ENCODE data around the gene CEP41. TPM values are rescaled to one million over a fixed set of nuclear protein-coding genes. Genes with fewer than 3 reads are reported as not detected.

Gene CEP41, protein sequence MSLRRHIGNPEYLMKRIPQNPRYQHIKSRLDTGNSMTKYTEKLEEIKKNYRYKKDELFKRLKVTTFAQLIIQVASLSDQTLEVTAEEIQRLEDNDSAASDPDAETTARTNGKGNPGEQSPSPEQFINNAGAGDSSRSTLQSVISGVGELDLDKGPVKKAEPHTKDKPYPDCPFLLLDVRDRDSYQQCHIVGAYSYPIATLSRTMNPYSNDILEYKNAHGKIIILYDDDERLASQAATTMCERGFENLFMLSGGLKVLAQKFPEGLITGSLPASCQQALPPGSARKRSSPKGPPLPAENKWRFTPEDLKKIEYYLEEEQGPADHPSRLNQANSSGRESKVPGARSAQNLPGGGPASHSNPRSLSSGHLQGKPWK
- 10 to 100 TPM in 1 of 2 donors, 1 to 10 TPM in 1; 5.0 to 11.5 TPM for total RNA-seq
- long read RNA-seq, donor 1, full-length matches to known transcripts, result 3 of 3 reads
- long read RNA-seq, donor 1, partial matches to known transcripts, result 0 of 3 reads
- long read RNA-seq, donor 1, other reads (novel, unspliced or antisense), result 0 of 3 reads
- long read RNA-seq, donor 2, full-length matches to known transcripts, result 6 of 7 reads
- long read RNA-seq, donor 2, partial matches to known transcripts, result 0 of 7 reads
- long read RNA-seq, donor 2, other reads (novel, unspliced or antisense), result 1 of 7 reads

DNA sequence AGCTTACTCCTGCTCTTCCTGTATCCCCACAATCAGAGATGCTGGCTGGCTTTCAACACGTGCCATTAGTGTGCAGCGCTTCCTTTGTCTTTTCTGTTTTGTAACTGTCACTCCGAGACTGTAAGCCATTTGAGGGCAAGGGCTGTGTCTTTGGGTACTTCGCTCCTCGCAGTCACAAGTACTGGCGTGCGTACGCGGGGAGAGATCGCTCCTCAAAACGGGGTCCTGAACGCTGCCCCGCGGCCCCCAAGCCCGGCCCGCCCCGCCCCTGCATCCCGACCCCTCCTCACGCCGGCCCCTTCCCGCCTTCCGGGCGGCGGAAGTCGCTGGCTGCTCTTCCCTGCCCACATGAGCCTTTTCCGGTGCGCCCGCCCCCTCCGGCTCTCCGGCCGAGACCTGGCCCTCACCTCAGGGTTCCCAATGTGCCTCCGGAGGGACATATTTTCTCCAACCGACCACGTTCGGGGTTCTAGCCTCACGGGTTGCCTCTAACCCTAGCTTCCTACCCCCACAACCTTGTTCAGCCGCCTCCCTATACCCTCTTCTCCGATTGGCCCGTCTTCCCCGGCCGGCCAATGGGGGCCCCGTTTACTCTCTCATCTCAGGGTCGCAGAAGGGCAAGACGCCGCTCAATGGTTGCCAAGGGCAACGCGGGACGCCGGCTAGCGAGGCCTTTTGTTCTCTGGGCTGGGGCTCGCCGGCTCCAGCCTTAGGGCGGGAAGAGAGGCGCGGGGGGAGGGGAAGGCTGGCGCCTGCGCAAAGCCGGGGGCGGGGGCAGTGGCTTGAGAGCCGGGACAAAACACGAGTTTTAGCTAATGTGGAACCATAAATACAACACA, at the start of gene CEP41:
Gene CEP41 (minus strand): TSS at position 490 of the 839 bp plus-strand sequence. CDS start 50 bp downstream, at position 440.
- intact Hi-C loops (cut with DNase I), result no loop called here
- DNase-seq (ENCODE audit: low spot score), result peak; percentile 99

DNA sequence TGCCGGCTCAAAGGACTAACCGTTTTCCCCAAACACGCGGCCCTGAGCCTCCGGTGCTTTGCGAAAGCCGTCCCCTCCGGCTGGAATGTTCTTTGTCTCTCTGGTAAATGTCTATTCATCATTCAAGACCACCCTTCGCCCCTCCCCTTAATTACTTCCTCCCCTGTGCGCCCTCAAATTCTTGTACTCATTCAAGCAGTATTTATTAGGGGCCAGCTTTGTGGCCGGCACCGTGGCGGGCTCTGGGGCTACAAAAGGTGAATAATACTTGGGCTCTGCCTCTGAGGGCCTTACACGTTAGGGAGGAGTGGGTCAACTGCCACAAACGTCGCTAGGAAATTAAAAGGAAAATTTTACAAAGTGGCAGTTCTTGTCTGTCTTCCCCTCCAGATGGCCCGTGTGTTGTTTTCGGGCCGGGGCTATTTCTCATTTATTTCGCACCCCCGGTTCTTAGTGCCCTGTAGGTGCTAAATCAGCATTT, 49.5 kb upstream of the CEP41 start:
- no peak for DNase-seq (ENCODE audit: low spot score)
- intact Hi-C loops (cut with DNase I), result loop anchor here in 1 of 2 donors (10.0 kb wide), 1 partner anchor 216 kb away; no protein-coding TSS in a partner anchor

DNA sequence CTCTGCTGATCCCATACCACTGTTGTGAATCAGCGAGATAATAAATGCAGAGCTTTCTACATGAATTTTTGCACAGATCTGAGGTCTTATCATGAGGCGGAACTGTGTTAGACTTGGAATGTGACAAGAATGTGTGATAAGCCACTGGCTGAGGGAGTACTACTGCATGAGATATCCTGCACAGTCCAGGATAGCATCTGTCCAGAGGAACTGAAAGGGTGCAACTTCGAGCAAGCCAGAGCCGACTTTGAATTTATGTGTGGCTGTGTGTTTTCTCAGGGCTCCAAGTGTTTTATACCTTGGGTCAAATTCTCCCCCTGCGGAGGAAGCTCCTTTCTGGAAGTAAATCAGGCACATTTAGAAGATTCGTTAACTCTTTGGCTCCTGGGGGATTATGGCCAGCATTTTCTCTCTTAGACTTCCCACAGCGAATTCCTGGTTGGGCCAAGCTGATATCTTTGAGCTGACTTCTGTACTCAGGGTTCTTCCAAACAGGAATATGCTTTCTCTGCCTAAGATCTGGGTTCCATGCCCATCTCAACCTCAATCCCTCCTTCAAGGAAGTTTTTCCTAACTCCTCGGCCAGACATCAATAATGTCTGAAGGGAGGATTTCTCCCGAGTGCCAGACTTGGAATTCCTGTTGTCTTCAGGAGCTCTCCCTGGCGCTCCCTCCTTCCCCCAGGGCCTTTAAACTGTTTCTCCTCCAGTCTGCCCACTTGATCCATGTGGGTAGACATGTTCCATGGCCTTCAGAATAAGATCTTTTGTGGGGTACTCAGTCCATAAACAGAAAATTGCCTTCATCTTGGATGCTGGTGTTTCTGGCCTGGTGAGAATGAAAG, 48.5 kb upstream of the CEP41 start:
- DNase-seq (ENCODE audit: low spot score), result no peak
- intact Hi-C loops (cut with DNase I), result no loop called here

DNA sequence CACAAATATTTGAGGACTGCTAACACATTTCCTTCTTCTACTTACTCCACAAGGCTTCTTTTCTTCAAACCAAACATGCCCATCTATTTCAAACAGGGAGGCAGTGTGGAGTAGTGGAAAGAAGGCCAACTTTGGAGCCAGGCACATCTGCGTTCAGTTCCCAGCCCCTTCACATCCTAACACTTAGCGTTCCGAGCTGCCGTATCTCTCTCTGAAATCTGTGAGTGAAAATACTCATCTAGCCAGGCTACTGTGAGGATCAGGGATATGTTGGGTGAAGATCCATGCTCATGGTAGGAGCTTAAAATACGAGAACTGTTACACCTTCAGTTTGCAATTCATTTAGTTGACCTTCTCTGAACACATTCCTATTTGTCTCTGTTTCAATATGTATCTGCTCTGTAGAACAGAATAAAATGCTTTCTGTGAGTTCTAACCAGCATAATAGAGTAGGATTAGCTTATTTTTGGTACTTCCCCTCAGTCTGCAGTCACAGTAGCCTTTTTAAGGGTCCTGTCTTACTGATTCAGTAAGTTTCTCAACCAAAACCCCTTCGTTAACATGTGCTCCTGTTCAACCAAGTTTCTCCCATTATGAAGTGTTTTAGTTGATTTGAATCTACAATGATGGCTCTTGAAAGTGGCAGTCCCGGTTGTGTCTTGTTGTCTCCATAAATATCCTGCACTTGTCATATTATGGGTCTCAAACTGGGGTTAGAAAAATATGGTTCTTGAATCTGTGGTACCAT, 47.8 kb upstream of the CEP41 start:
- intact Hi-C loops (cut with DNase I), result no loop called here
- DNase-seq (ENCODE audit: low spot score), result no peak

DNA sequence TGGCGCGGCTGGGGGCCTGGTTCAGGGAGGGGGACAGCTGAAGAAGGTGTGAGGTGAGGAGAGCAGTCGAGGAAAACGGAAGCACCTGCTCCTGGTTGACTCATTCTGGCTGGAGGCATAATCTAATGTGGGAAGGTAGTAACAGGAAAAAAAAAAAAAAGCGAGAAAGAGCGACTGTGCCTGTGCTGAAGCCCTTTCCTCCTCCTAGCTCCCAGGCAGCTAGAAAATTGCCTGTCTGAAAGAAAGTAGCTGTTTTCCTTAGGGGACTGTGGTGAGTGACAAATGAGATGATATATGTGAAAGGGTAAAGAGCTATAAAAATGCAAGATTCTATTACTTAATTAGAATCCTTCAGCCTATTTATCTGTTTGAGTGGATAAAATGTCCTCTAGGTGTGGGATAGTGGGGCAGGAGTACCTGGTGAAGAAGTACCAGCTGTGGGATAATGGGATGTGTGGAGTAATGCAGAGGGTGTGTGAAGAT, 46.2 kb upstream of the CEP41 start:
- no peak for DNase-seq (ENCODE audit: low spot score)
- intact Hi-C loops (cut with DNase I), result no loop called here

DNA sequence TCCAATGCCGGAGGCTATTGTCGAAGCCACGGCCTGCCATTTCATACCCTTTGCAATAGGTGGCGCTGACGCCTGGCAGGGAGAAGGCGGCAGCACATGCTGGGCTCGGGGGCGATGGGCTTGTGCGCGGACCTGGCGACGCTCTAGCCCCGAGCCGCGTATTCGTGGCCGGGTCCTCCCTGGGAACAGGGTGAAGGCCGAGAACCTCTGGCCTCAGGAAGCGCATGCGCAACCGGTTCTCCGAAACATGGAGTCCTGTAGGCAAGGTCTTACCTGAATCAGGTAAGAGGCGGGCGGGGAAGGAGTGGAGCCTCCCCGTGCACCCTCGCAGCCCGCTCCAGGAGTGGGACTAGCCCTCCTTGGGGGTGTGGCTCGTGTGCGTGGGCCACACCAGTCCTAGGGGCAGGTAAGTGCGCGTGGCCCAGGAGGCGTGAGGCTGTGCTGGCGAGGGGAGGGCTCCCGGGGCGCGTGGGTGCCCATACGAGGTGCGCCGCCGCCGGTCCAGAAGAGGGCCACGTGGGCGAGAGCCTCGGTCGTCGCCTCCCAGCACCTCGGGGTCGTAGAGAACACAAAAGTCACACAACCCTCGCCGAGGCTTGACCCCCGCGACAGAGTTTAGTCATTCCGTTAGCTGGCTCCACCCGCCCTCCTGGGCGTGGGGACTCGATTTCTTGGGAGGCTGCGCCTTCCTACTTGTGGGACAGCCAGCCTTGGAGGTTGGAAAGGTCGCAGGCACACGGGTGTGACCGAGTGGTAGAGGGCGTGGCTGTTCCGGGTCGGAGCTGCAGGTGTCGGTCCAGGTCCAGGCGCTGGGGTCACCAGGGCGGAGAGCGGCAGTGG, 45.5 kb upstream of the CEP41 start:
- DNase-seq (ENCODE audit: low spot score), result peak; percentile 83
- intact Hi-C loops (cut with DNase I), result no loop called here

DNA sequence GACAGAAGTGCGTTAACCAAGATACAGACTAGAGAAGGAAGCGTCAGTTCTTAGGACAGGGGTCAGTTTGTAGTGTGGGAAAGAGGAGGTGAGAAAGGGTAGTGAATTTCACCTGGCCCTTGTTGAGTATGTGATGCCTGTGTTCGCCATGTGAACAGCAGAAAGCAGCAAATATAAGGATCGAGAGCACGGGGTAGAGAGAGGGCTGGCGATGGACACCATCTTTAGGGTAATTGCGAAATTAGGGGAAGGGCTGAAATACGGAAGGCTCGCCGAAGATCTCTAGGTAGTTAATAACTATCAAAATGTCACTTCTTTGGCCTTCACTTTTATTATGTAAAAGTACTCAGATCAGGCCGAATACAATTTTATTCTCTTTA, 44.9 kb upstream of the CEP41 start:
- no peak for DNase-seq (ENCODE audit: low spot score)
- intact Hi-C loops (cut with DNase I), result no loop called here

DNA sequence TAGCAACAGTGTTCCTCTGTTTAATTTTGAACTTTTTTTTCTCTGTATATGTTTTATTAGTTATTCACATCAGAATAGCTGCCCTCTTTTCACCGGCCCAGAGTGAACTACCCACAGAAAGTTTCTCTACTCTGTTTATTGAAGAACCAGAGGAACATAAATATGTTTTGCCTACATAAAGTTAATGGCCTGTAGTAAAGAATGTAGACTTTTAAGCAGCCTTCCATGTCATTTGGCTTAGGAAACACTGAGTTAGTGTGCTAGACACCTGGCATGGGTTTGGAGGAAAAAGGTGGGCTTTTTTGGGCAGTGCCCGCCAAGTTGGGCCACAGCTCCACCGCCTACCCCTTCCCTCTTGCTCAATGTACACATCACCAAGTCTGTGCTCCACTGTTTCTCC, 42.2 kb upstream of the CEP41 start:
- intact Hi-C loops (cut with DNase I), result no loop called here
- no peak for DNase-seq (ENCODE audit: low spot score)

DNA sequence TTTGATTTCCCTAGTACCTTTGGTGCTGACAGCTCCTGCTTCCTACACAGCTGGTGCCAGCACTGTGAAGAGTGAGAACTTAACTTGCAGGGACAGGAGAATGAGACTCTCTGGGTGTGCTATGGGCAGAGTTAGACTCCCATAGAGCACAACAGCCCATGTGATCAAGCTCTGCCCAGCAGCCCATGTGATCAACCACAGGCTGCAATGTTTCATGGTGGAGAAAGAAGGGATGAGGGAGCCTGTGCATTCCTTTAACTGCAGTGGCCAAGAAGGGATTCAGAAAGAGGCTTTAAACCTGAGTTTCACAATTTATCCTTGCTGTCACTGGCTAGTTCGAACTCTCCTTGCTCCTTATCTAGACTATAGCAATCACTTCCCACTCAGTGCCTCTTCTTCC, 41.1 kb upstream of the CEP41 start:
- no peak for DNase-seq (ENCODE audit: low spot score)
- intact Hi-C loops (cut with DNase I), result no loop called here

DNA sequence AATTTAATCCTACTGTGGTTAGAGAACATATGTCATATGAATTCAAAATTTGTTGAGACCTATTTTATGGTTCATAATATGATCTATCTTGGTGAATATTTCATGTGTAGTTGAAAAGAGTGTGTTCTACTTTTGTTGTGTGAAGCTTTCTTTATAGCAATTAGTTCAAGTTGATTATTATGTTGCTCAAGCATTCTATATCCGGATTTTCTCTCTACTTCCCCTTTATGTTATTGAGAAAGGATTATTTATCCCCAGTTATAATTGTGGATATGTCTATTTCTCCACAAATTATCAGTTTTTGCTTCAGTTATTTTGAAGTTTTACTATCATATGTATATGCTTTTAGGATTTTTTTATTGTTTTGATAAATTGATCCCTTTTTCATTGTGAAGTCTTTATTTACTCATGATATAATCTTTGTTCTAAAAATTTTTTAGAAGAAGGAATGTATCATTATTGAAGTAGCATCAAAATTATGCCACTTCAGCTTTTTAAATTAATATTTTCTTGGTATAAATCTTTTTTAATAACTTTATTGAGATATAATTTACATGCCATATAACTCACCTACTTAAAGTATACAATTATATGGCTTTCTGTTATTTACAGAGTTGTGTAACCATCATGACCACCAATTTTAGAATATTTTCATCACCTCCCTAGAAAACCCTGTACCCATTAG, 39.0 kb upstream of the CEP41 start:
- DNase-seq (ENCODE audit: low spot score), result no peak
- intact Hi-C loops (cut with DNase I), result no loop called here

DNA sequence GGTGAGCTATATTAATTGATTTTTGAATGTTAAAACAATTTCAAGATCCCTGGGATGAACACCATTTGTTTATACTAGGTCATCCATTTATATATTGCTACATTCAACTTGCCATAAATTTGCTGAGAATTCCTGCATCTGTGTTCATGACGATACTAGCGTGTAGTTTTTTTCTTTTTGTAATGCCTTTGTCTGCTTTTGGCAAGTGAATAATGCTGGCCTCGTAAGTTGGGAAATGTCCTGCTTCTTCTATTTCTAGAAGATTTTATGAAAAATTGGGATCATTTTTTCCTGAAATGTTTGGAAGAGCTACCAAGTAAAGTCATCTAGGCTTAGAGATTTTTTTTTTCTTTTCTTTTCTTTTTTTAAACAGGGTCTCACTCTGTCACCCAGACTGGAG, 38.2 kb upstream of the CEP41 start:
- intact Hi-C loops (cut with DNase I), result no loop called here
- DNase-seq (ENCODE audit: low spot score), result no peak

DNA sequence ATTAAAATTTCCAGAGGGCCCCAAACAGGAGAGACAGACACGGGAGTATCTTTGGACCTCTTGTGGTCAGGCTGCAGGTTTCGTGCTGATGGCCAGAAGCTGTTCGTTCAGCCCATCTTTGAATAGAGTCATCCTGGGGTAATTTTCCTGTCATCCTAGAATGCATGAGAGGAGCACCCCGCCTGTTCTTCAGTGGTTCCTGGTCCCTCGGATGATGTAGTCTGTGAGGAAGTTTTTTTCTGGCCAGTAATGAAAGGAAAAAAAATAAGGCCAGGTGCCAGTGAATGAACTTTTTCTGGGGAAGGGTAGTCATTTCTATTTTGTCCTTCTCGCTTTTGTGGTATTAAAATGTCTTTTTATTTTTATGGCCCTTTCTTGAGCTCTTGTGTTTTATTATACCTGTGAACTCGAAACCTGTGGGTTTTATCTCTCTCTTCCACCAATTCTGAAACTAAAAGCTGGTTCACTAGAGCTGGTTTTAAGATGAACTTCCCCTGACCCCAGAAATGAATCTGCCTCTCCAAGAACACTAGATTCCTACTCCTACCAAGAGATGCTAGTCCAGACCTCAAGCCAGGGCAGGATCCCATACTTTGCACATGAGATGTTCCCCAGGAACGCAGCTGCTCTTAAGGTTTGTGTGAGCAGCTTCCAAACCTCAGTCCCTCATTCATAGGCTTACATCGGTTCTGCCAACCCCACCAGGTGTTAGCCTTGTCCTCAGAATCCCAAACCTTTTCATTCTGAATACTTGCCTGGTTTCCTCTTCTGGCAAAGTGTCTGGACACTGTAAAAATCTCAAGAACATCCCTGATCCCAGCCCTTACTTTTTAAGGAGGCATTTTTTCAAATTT, 35.7 kb upstream of the CEP41 start:
- intact Hi-C loops (cut with DNase I), result no loop called here

DNA sequence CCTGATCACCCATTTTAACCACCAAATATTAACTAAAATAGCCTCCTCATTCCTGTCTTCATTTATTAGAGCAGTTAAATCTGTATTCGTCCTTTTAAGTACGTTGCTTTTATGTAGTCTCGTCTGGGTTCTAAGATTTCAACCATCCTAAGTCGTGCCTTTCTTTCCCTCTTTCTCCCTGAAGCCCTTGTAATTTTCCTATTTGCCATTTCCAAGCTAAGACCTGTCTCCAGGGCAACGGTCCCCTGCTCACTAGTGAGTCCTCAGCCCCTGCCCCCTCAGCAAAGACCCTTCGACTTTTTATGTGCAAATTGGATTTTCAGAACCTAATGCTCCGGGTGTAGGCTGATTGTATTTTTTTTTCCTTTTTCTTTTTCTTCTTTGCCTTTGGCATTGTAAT, 35.0 kb upstream of the CEP41 start:
- no peak for DNase-seq (ENCODE audit: low spot score)
- intact Hi-C loops (cut with DNase I), result no loop called here

More for the DNA sequence above, 35.7 kb upstream of the CEP41 start:
- no peak for DNase-seq (ENCODE audit: low spot score)

DNA sequence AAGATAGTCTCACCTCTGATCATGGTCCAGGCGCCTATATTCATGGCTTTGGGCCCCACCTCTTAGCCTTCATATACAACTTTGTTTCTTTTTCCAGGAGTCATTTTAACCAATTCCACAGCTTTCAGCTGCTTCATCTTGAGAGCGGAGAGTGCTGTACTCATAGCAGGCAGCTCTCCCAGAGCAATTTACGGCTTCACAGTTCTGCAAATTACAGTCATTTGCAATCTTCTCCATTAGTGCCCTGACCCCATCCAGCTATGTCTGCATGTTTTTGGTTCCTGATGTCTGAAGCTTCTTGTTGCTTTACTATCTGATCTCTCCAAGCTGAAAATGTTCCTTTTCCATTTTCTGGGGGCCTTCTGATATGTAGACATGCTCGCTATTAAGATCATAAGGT, 33.1 kb upstream of the CEP41 start:
- intact Hi-C loops (cut with DNase I), result no loop called here
- DNase-seq (ENCODE audit: low spot score), result no peak

DNA sequence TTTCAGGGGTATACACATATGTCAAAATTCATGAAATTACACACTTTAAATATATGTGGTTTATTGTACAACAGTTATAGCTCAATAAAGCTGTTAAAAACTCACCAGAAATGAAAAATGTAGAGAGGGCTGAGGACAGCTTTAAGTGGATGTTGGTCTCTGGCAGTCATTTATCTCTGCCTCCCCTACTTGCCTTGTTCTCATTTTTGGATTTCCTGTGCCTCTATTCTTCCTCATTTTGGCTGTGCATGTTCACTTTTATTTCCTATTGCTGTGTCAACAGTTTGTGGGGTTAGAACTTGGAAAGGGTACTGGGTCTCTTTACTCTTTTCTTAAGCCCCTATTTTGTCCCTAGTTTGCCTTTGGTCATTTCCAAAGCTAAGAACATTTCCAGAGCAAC, 32.5 kb upstream of the CEP41 start:
- intact Hi-C loops (cut with DNase I), result no loop called here
- no peak for DNase-seq (ENCODE audit: low spot score)

DNA sequence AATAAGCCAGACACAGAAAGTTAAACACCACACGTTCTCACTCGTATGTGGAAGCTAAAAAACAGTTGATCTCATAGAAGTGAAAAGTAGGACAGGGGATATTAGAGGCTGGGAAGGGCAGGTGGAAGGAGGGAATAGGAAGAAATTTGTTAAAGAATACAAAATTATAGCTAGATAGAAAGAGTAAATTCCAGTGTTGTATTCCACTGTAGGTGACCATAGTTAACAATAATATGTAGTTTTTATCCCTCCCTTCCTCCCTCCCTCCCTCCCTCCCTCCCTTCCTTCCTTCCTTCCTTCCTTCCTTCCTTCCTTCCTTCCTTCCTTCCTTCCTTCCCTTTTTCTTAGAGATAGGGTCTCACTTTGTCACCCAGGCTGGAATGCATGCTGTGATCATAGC, 31.2 kb upstream of the CEP41 start:
- intact Hi-C loops (cut with DNase I), result no loop called here
- no peak for DNase-seq (ENCODE audit: low spot score)
